Neural progenitor cell (in vitro differentiated cells): ENCODE data around the gene EIF5A.

ENCODE experiments used
- CTCF ChIP-seq: fragments of 200-600 bp; sonication (generic); IDR thresholded peaks from 2 replicates; pipeline ENCODE4 v1.5.1; 2017; ENCODE audit warnings: antibody characterized with exemption, mild to moderate bottlenecking
- EZH2 ChIP-seq: fragments of 200-600 bp; sonication (generic); IDR thresholded peaks from 2 replicates; pipeline ENCODE4 v1.6.1; 2017; ENCODE audit warnings: antibody characterized with exemption, mild to moderate bottlenecking, moderate library complexity
- EZH2phosphoT487 ChIP-seq: fragments of 200-600 bp; sonication (generic); IDR thresholded peaks from 2 replicates; pipeline ENCODE4 v1.6.1; 2017; ENCODE audit warnings: antibody characterized with exemption

- TF ChIP-seq EZH2 (no peak), CTCF (no peak), EZH2phosphoT487 (no peak)
Observed at GRCh38 chr17:7328840-7329373, 21.5 kb downstream of the EIF5A start, which contains the start of gene NEURL4.
